Fibroblast of villous mesenchyme (primary cell): ENCODE data around the gene FHOD3. TPM values are rescaled to one million over a fixed set of nuclear protein-coding genes. Genes with fewer than 3 reads are reported as not detected.

Experiments used
- DNase-seq: peaks from one replicate; pipeline ENCODE4 v3.0.0-alpha.2; 2010; ENCODE audit warnings: low read depth
- H3K4me3 ChIP-seq: 2 replicates; pipeline ENCODE4 v1.5.1; 2011; ENCODE audit warnings: low read depth, mild to moderate bottlenecking, low read length
- CTCF ChIP-seq: IDR thresholded peaks from 2 replicates; pipeline ENCODE4 v1.5.1; 2012; ENCODE audit warnings: low read depth, mild to moderate bottlenecking, low read length; ENCODE audit not compliant: insufficient read depth
- total RNA-seq: library from RNA; depleted of rRNA; stranded (reverse); fragments of >200 nt; gene quantifications from 2 replicates; pipeline ENCODE4 v1.2.3, GENCODE V29; 2012

The FHOD3 gene
- 5.2 TPM in 2 replicates for total RNA-seq

- no peak for TF ChIP-seq CTCF
- peak within 1 kb of the TSS; percentile 42 for H3K4me3 ChIP-seq
- DNase-seq, result peak; percentile 19
These were observed at the start of gene FHOD3 for GRCh38 chr18:36297417-36298125. Gene FHOD3, plus strand, starts transcription at chr18:36297713. Its CDS starts 123 bp downstream, at chr18:36297836.

- no peak for TF ChIP-seq CTCF
- DNase-seq, result no peak
- no peak overlapping the region for H3K4me3 ChIP-seq
These were observed 48.1 kb upstream of the FHOD3 start for GRCh38 chr18:36249392-36249791.

GRCh38 chr18:36250827-36251226 lies 46.7 kb upstream of the FHOD3 start:
- DNase-seq, result no peak
- H3K4me3 ChIP-seq, result no peak overlapping the region
- TF ChIP-seq CTCF, result no peak

- DNase-seq, result no peak
- no peak overlapping the region for H3K4me3 ChIP-seq
- TF ChIP-seq CTCF, result no peak
These were observed 42.3 kb upstream of the FHOD3 start for GRCh38 chr18:36255072-36255698.

- H3K4me3 ChIP-seq, result no peak overlapping the region
- TF ChIP-seq CTCF, result no peak
- DNase-seq, result no peak
These were observed 41.4 kb upstream of the FHOD3 start for GRCh38 chr18:36256094-36256493.

GRCh38 chr18:36262971-36263370 lies 34.5 kb upstream of the FHOD3 start:
- DNase-seq, result no peak
- no peak for TF ChIP-seq CTCF
- H3K4me3 ChIP-seq, result no peak overlapping the region
